LNCaP clone FGC (cell line): ENCODE measurements around the gene CEACAM20.
A peak's percentile ranks its signal among the peaks of the same experiment; 100 is the strongest.
"Not testable (repeated sequence)": the region's sequence is repeated elsewhere in the genome, so short reads cannot be mapped to it uniquely, and the experiment has no call there.

Source experiments
- DNase-seq: peaks from one replicate; pipeline ENCODE4 v3.0.0-alpha.2; 2011; ENCODE audit warnings: low read depth
- H3K4me3 ChIP-seq: 2 replicates; pipeline ENCODE4 v1.5.1; 2011; ENCODE audit warnings: mild to moderate bottlenecking, low read depth, low read length, control low read depth
- CTCF ChIP-seq: IDR thresholded peaks from 2 replicates; pipeline ENCODE4 v1.5.1; 2012; ENCODE audit warnings: mild to moderate bottlenecking; ENCODE audit not compliant: control insufficient read depth, insufficient read depth; ENCODE audit errors: extremely low read depth

Gene CEACAM20

GRCh38 chr19:44496711-44497110 lies 32.8 kb downstream of the CEACAM20 start:
- TF ChIP-seq CTCF = no peak
- DNase-seq = no peak
- no peak overlapping the region for H3K4me3 ChIP-seq

- DNase-seq = peak; percentile 11
- no peak for TF ChIP-seq CTCF
- H3K4me3 ChIP-seq = no peak overlapping the region
Observed at GRCh38 chr19:44476559-44477408, 52.7 kb downstream of the CEACAM20 start.

- not testable (repeated sequence) for H3K4me3 ChIP-seq, DNase-seq
Observed at GRCh38 chr19:44468730-44469129, 60.7 kb downstream of the CEACAM20 start.

GRCh38 chr19:44462600-44463286 lies 66.7 kb downstream of the CEACAM20 start:
- not testable (repeated sequence) for DNase-seq

More at GRCh38 chr19:44462600-44463286, 66.7 kb downstream of the CEACAM20 start:
- H3K4me3 ChIP-seq = not testable (repeated sequence)
